Progenitor cell of endocrine pancreas (in vitro differentiated cells): ENCODE measurements around the gene DMRT2. TPM values are rescaled to one million over a fixed set of nuclear protein-coding genes. Genes with fewer than 3 reads are reported as not detected.

Source experiments
- DNase-seq: peaks from one replicate; pipeline ENCODE4 v3.0.0; 2021; ENCODE audit warnings: low spot score; ENCODE audit not compliant: unreplicated experiment
- H3K27ac Mint-ChIP-seq: 2 replicates; pipeline ENCODE4 v1.8.0; 2021; ENCODE audit warnings: mild to moderate bottlenecking, moderate library complexity, mixed read lengths
- H3K27me3 Mint-ChIP-seq: 2 replicates; pipeline ENCODE4 v1.8.0; 2021; ENCODE audit warnings: mixed read lengths
- H3K36me3 Mint-ChIP-seq: 2 replicates; pipeline ENCODE4 v1.8.0; 2022; ENCODE audit warnings: mixed read lengths; ENCODE audit not compliant: insufficient read depth
- H3K4me1 Mint-ChIP-seq: 2 replicates; pipeline ENCODE4 v1.8.0; 2021; ENCODE audit warnings: low read depth, mixed read lengths
- H3K4me3 Mint-ChIP-seq: 2 replicates; pipeline ENCODE4 v1.8.0; 2021; ENCODE audit warnings: low read depth, mild to moderate bottlenecking, moderate library complexity, mixed read lengths
- H3K9me3 Mint-ChIP-seq: 2 replicates; pipeline ENCODE4 v1.8.0; 2021; ENCODE audit warnings: low read depth, mixed read lengths
- total RNA-seq: library from RNA; stranded (reverse); gene quantifications from 2 replicates; pipeline ENCODE4 v1.2.1, GENCODE V29; 2021
- TF ChIP-seq, protein P1 (sequence below): fragments of 200-600 bp; sonication (generic); IDR thresholded peaks from one replicate; pipeline ENCODE4 v1.5.0; 2021; ENCODE audit warnings: antibody characterized with exemption, mild to moderate bottlenecking; ENCODE audit not compliant: unreplicated experiment

The DMRT2 gene
- total RNA-seq, 1 donor from 2014 or later = 1.4 TPM

DNA sequence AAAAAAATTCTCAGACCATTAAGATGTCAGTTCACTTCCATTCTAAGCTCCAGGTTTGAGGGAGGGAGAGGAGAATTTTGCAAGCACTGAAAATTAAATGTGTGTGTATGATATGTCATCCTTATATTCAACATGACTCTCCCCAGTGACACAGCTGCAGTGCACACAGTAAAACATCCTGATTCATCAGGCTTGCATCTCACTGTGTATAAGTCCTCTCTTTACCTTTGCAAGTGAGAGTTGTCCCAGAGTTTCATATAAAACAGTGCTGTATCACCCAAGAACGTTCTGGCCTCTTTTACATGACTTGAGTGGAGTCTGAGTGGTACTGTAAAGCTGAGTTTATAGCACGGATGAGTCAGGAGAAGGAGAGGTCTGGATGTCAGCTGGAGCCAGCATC lies 50.0 kb downstream of the DMRT2 start:
- H3K4me3 Mint-ChIP-seq = no peak overlapping the region
- H3K27me3 Mint-ChIP-seq = peaks cover 20% of the 10 kb centered on the region
- TF ChIP-seq, protein P1, sequence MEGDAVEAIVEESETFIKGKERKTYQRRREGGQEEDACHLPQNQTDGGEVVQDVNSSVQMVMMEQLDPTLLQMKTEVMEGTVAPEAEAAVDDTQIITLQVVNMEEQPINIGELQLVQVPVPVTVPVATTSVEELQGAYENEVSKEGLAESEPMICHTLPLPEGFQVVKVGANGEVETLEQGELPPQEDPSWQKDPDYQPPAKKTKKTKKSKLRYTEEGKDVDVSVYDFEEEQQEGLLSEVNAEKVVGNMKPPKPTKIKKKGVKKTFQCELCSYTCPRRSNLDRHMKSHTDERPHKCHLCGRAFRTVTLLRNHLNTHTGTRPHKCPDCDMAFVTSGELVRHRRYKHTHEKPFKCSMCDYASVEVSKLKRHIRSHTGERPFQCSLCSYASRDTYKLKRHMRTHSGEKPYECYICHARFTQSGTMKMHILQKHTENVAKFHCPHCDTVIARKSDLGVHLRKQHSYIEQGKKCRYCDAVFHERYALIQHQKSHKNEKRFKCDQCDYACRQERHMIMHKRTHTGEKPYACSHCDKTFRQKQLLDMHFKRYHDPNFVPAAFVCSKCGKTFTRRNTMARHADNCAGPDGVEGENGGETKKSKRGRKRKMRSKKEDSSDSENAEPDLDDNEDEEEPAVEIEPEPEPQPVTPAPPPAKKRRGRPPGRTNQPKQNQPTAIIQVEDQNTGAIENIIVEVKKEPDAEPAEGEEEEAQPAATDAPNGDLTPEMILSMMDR = no peak
- no peak for DNase-seq
- peaks cover 5% of the 10 kb centered on the region for H3K9me3 Mint-ChIP-seq
- H3K36me3 Mint-ChIP-seq = no peaks in the 10 kb centered on the region
- no peaks in the 10 kb centered on the region for H3K4me1 Mint-ChIP-seq
- H3K27ac Mint-ChIP-seq = no peak overlapping the region

DNA sequence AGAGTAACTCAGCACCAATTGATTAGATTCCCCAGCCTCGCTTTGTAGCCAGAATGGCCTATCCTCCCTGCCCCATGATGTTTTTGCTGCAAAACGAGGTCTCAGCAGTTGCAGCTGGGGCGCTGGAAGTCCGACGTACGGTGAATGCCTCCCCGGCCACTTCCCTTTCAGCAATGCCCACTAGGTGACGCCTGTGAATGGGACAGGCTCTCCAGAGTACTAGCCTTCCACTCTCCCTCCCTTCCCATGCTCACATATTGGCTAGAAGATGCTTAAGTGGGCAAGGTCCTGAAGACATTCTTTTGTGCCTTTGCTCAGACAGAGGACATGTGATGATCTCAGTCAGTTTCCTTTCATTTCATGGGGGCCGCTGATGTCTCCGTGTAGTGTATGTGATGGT lies 50.8 kb downstream of the DMRT2 start:
- Mint-ChIP-seq H3K4me1 (no peaks in the 10 kb centered on the region), H3K4me3 (no peak overlapping the region), H3K9me3 (peaks cover 5% of the 10 kb centered on the region), H3K27ac (no peak overlapping the region), H3K36me3 (no peaks in the 10 kb centered on the region), H3K27me3 (peaks cover 20% of the 10 kb centered on the region)
- TF ChIP-seq, protein P1 = peak; percentile 71
- DNase-seq = peak; percentile 47

DNA sequence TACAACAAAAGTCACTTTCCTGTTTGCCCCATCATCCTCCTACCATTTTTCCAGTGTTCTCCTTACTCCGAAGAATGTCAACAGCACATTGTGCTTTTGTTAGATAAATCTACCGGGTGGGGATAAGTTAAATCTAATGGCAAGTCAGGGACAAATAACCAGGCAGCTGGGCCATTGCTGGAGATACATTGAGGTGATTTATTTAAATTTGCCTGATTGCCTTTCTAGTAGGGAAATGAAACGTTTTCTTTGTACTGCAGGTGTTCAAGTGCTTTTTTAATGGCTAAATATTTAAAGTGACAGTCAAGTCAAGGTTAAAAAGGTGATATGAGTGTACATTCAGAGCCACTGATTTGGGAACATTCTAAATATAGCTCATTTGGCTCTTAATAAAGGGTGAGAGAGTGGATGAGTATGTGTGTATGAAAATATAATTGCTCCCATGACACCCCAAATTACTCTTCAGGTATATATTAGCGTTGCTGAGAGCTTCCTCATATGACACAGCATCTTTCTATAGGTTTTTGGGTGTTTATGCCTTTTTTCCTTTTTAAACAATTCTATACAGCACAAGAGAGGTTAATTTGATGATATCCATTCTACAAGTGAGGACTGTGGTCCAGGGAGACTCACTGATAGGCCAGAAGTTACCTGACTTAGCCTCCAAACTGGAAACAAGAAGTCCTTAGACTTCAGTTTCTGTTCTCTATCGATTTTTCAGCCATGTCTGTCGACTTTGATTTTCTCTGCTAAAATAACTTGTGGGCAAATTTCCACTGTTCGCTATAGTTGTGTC lies 51.9 kb downstream of the DMRT2 start:
- H3K9me3 Mint-ChIP-seq = peaks cover 9% of the 10 kb centered on the region
- no peak for DNase-seq
- no peak overlapping the region for H3K4me3 Mint-ChIP-seq
- H3K4me1 Mint-ChIP-seq = no peaks in the 10 kb centered on the region
- no peak overlapping the region for H3K27ac Mint-ChIP-seq
- H3K36me3 Mint-ChIP-seq = no peaks in the 10 kb centered on the region
- TF ChIP-seq, protein P1 = no peak
- H3K27me3 Mint-ChIP-seq = peaks cover 15% of the 10 kb centered on the region

DNA sequence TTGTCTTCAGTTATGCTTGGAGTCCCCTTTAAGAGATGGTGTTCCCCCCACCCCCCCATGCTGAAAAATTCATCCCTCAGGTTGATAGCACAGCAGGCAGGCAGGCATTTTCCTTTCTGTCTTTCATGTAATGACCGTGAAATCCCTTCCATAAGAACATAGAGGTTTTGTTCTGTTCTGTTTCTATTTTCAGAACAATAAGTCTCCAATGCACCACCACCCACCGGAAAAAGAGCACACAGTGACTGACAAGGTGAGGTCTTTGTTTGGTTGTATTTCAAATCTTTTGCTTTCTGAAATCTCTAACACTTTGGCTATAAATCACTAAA lies 52.4 kb downstream of the DMRT2 start:
- peaks cover 13% of the 10 kb centered on the region for H3K9me3 Mint-ChIP-seq
- no peak overlapping the region for H3K4me3 Mint-ChIP-seq
- H3K4me1 Mint-ChIP-seq = no peaks in the 10 kb centered on the region

More for the DNA sequence above, 52.4 kb downstream of the DMRT2 start:
- Mint-ChIP-seq H3K27me3 (peaks cover 15% of the 10 kb centered on the region), H3K27ac (no peak overlapping the region), H3K36me3 (no peaks in the 10 kb centered on the region)
- DNase-seq = no peak
- TF ChIP-seq, protein P1 = no peak

Other genes starting within 250 kb of the DMRT2 start
- gene DMRT1, start 208.7 kb upstream of the DMRT2 start, total RNA-seq = not detected in 2 replicates
- 0.34 and 0.53 TPM in 2 replicates for gene DMRT3, start 73.7 kb upstream of the DMRT2 start, total RNA-seq